ENCODE results near the gene EHMT1.
"Not testable (repeated sequence)": the region's sequence is repeated elsewhere in the genome, so short reads cannot be mapped to it uniquely, and the experiment has no call there.

EHMT1 gene

GRCh38 chr9:137734181-137734580 lies 115.4 kb downstream of the EHMT1 start:
- H3K36me3 ChIP-seq (ENCODE audit: insufficient read depth, low read length): peaks cover 53% of the 10 kb centered on the region
- H3K27me3 ChIP-seq (ENCODE audit: insufficient read depth, low read length): no peaks in the 10 kb centered on the region
- no peak overlapping the region for H3K4me3 ChIP-seq (ENCODE audit: low read length)
- H3K9me3 ChIP-seq (ENCODE audit: insufficient read depth, low read depth, low read length): no peaks in the 10 kb centered on the region
- no peaks in the 10 kb centered on the region for H3K4me1 ChIP-seq (ENCODE audit: insufficient read depth, low read length)
- 73% methylated on average over 2 of the region's 2 CpGs for WGBS
- no peak overlapping the region for H3K9ac ChIP-seq (ENCODE audit: low read depth, low read length)
- no peak overlapping the region for H3K27ac ChIP-seq (ENCODE audit: low read depth, low read length)

GRCh38 chr9:137738182-137738696 lies 119.4 kb downstream of the EHMT1 start:
- peaks cover 41% of the 10 kb centered on the region for H3K36me3 ChIP-seq (ENCODE audit: insufficient read depth, low read length)
- H3K9ac ChIP-seq (ENCODE audit: low read depth, low read length); H3K27ac ChIP-seq (ENCODE audit: low read depth, low read length); H3K4me3 ChIP-seq (ENCODE audit: low read length); H3K9me3 ChIP-seq (ENCODE audit: insufficient read depth, low read depth, low read length); H3K4me1 ChIP-seq (ENCODE audit: insufficient read depth, low read length); H3K27me3 ChIP-seq (ENCODE audit: insufficient read depth, low read length): not testable (repeated sequence)
- 96% methylated on average over 5 of the region's 14 CpGs for WGBS

GRCh38 chr9:137738703-137739102 lies 119.9 kb downstream of the EHMT1 start:
- Histone ChIP-seq H3K4me1 (ENCODE audit: insufficient read depth, low read length) (no peaks in the 10 kb centered on the region), H3K4me3 (ENCODE audit: low read length) (no peak overlapping the region), H3K36me3 (ENCODE audit: insufficient read depth, low read length) (peaks cover 41% of the 10 kb centered on the region), H3K27me3 (ENCODE audit: insufficient read depth, low read length) (no peaks in the 10 kb centered on the region), H3K9me3 (ENCODE audit: insufficient read depth, low read depth, low read length) (no peaks in the 10 kb centered on the region), H3K9ac (ENCODE audit: low read depth, low read length) (no peak overlapping the region), H3K27ac (ENCODE audit: low read depth, low read length) (no peak overlapping the region)
- 95% methylated on average over 10 of the region's 11 CpGs for whole genome bisulfite sequencing

- no peaks in the 10 kb centered on the region for H3K27me3 ChIP-seq (ENCODE audit: insufficient read depth, low read length)
- H3K9ac ChIP-seq (ENCODE audit: low read depth, low read length): no peak overlapping the region
- H3K4me1 ChIP-seq (ENCODE audit: insufficient read depth, low read length): no peaks in the 10 kb centered on the region
- 94% methylated on average over 12 of the region's 12 CpGs for WGBS
- H3K27ac ChIP-seq (ENCODE audit: low read depth, low read length): no peak overlapping the region
- no peak overlapping the region for H3K4me3 ChIP-seq (ENCODE audit: low read length)
- H3K36me3 ChIP-seq (ENCODE audit: insufficient read depth, low read length): peaks cover 42% of the 10 kb centered on the region
- no peaks in the 10 kb centered on the region for H3K9me3 ChIP-seq (ENCODE audit: insufficient read depth, low read depth, low read length)
These were observed 120.8 kb downstream of the EHMT1 start for GRCh38 chr9:137739371-137740309.

GRCh38 chr9:137740312-137740711 lies 121.5 kb downstream of the EHMT1 start:
- no peaks in the 10 kb centered on the region; the same call in 1 of the 2 replicates for H3K4me1 ChIP-seq (ENCODE audit: insufficient read depth, low read length)
- no peak overlapping the region for H3K4me3 ChIP-seq (ENCODE audit: low read length)
- WGBS: 85% methylated on average over 9 of the region's 9 CpGs
- H3K9me3 ChIP-seq (ENCODE audit: insufficient read depth, low read depth, low read length): no peaks in the 10 kb centered on the region
- H3K36me3 ChIP-seq (ENCODE audit: insufficient read depth, low read length): peaks cover 42% of the 10 kb centered on the region
- H3K27me3 ChIP-seq (ENCODE audit: insufficient read depth, low read length): no peaks in the 10 kb centered on the region
- H3K9ac ChIP-seq (ENCODE audit: low read depth, low read length): no peak overlapping the region
- H3K27ac ChIP-seq (ENCODE audit: low read depth, low read length): no peak overlapping the region

- Histone ChIP-seq H3K4me1 (ENCODE audit: insufficient read depth, low read length) (peaks cover 3% of the 10 kb centered on the region; the same call in 1 of the 2 replicates), H3K27me3 (ENCODE audit: insufficient read depth, low read length) (no peaks in the 10 kb centered on the region), H3K27ac (ENCODE audit: low read depth, low read length) (no peak overlapping the region), H3K36me3 (ENCODE audit: insufficient read depth, low read length) (peaks cover 46% of the 10 kb centered on the region), H3K9me3 (ENCODE audit: insufficient read depth, low read depth, low read length) (no peaks in the 10 kb centered on the region), H3K9ac (ENCODE audit: low read depth, low read length) (no peak overlapping the region), H3K4me3 (ENCODE audit: low read length) (no peak overlapping the region)
- WGBS: 96% methylated on average over 4 of the region's 4 CpGs
These were observed 122.5 kb downstream of the EHMT1 start for GRCh38 chr9:137741330-137741729.

- Histone ChIP-seq H3K4me1 (ENCODE audit: insufficient read depth, low read length) (peaks cover 3% of the 10 kb centered on the region; the same call in 1 of the 2 replicates), H3K9me3 (ENCODE audit: insufficient read depth, low read depth, low read length) (no peaks in the 10 kb centered on the region), H3K4me3 (ENCODE audit: low read length) (no peak overlapping the region), H3K27me3 (ENCODE audit: insufficient read depth, low read length) (no peaks in the 10 kb centered on the region), H3K27ac (ENCODE audit: low read depth, low read length) (no peak overlapping the region), H3K36me3 (ENCODE audit: insufficient read depth, low read length) (peaks cover 49% of the 10 kb centered on the region), H3K9ac (ENCODE audit: low read depth, low read length) (no peak overlapping the region)
- 89% methylated on average over 7 of the region's 7 CpGs for WGBS
These were observed 123.9 kb downstream of the EHMT1 start for GRCh38 chr9:137742698-137743097.

- Histone ChIP-seq H3K27me3 (ENCODE audit: insufficient read depth, low read length) (no peaks in the 10 kb centered on the region), H3K36me3 (ENCODE audit: insufficient read depth, low read length) (peaks cover 59% of the 10 kb centered on the region), H3K4me1 (ENCODE audit: insufficient read depth, low read length) (peaks cover 3% of the 10 kb centered on the region; the same call in 1 of the 2 replicates), H3K9ac (ENCODE audit: low read depth, low read length) (no peak overlapping the region), H3K4me3 (ENCODE audit: low read length) (no peak overlapping the region), H3K9me3 (ENCODE audit: insufficient read depth, low read depth, low read length) (no peaks in the 10 kb centered on the region), H3K27ac (ENCODE audit: low read depth, low read length) (no peak overlapping the region)
- WGBS: 97% methylated on average over 19 of the region's 19 CpGs
These were observed 124.9 kb downstream of the EHMT1 start for GRCh38 chr9:137743695-137744094.

GRCh38 chr9:137744632-137745183 lies 125.9 kb downstream of the EHMT1 start:
- H3K4me3 ChIP-seq (ENCODE audit: low read length): no peak overlapping the region
- WGBS: 95% methylated on average over 11 of the region's 11 CpGs
- no peak overlapping the region for H3K27ac ChIP-seq (ENCODE audit: low read depth, low read length)
- no peak overlapping the region for H3K9ac ChIP-seq (ENCODE audit: low read depth, low read length)
- peaks cover 3% of the 10 kb centered on the region; the same call in 1 of the 2 replicates for H3K4me1 ChIP-seq (ENCODE audit: insufficient read depth, low read length)
- no peaks in the 10 kb centered on the region for H3K27me3 ChIP-seq (ENCODE audit: insufficient read depth, low read length)
- no peaks in the 10 kb centered on the region for H3K9me3 ChIP-seq (ENCODE audit: insufficient read depth, low read depth, low read length)
- peaks cover 61% of the 10 kb centered on the region for H3K36me3 ChIP-seq (ENCODE audit: insufficient read depth, low read length)

GRCh38 chr9:137745541-137745991 lies 126.8 kb downstream of the EHMT1 start:
- Histone ChIP-seq H3K4me3 (ENCODE audit: low read length) (no peak overlapping the region), H3K9ac (ENCODE audit: low read depth, low read length) (0 out of 2 replicates have a peak overlapping the region, but pooled peaks have one; percentile 39), H3K27me3 (ENCODE audit: insufficient read depth, low read length) (no peaks in the 10 kb centered on the region), H3K4me1 (ENCODE audit: insufficient read depth, low read length) (peaks cover 3% of the 10 kb centered on the region; the same call in 1 of the 2 replicates), H3K36me3 (ENCODE audit: insufficient read depth, low read length) (peaks cover 65% of the 10 kb centered on the region), H3K27ac (ENCODE audit: low read depth, low read length) (peak overlapping the region; percentile 3), H3K9me3 (ENCODE audit: insufficient read depth, low read depth, low read length) (no peaks in the 10 kb centered on the region)
- 81% methylated on average over 10 of the region's 10 CpGs for WGBS

GRCh38 chr9:137748311-137748710 lies 129.5 kb downstream of the EHMT1 start:
- H3K4me1 ChIP-seq (ENCODE audit: insufficient read depth, low read length): peaks cover 3% of the 10 kb centered on the region; the same call in 1 of the 2 replicates
- no peaks in the 10 kb centered on the region for H3K9me3 ChIP-seq (ENCODE audit: insufficient read depth, low read depth, low read length)
- H3K36me3 ChIP-seq (ENCODE audit: insufficient read depth, low read length): peaks cover 78% of the 10 kb centered on the region
- no peak overlapping the region for H3K9ac ChIP-seq (ENCODE audit: low read depth, low read length)
- 92% methylated on average over 15 of the region's 15 CpGs for WGBS
- no peaks in the 10 kb centered on the region for H3K27me3 ChIP-seq (ENCODE audit: insufficient read depth, low read length)
- H3K27ac ChIP-seq (ENCODE audit: low read depth, low read length): no peak overlapping the region
- no peak overlapping the region for H3K4me3 ChIP-seq (ENCODE audit: low read length)
